ENCODE results near the gene CCDC102A.

DNA sequence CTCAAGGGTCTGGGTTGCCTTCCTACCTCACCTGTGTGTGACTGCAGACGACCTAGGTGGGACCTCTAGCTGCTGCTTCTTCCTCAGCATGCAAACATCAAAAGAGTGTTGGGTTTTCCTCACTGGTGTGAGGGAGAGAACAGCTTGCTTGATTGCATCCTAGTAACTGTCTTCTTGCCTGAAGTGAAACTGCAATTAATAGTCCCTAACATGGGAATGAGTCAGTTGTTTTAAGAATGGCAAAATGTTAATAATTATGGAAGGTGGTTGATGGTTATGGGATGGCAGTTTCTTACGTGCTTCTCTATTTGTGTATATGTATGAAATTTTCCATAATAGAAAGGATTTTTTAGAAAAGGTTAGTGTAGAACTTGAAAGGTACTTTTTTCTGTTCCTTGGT lies 68.0 kb downstream of the CCDC102A start:
- TF ChIP-seq EGR1 (IDR thresholded peaks at IDR 0.05) = no peak
- TF ChIP-seq TEAD4 (IDR thresholded peaks at IDR 0.05) = no peak
- TF ChIP-seq EP300 (IDR thresholded peaks at IDR 0.05; ENCODE audit: borderline replicate concordance) = no peak
